NCI-H526 (cell line): Measurements from ENCODE around the gene NDC1.
"Not testable (repeated sequence)": the region's sequence is repeated elsewhere in the genome, so short reads cannot be mapped to it uniquely, and the experiment has no call there.

Experiments
- DNase-seq, 2 experiments: peaks; one replicate each; lab custom pipeline; 2025; lab: John Stamatoyannopoulos, UW

The NDC1 gene

DNA sequence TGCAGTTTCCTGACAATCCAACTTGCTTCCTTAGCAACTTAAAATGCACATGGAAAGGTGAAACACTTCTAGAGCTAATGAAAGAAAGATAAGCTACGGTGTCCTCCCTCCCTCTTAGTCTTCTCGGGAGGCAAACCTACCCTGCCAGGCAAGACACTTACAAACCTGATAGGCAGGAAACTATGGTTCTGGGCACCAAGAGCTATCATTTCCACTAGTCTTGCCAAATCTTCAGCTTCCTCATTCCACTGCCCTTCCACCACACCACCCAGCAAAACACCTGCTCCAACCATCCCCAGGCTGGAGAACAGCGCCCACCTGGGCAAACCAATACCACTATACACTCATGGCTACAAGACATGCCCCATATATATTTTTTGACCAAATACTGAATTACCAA is 15.2 kb downstream of the NDC1 start:
- DNase-seq = no peak

DNA sequence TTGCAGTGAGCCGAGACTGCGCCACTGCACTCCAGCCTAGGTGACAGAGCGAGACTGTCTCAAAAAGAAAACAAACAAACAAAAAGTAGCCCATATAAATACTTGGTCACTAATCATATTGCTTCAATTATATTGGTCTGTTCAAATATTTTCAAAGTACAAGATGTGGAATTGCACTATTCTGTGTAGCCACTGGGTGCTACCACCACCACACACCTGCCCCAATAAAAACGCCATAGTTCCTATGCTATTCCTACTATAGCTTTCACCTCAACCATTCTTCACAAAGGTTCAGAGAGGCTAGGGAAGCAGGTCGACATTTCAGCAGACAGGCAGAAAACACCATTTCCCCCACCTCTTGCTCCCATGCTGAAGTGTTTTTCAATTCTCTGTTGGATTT is 16.7 kb downstream of the NDC1 start:
- DNase-seq = peak in 1 of 2 experiments; percentile 16

- no peak for DNase-seq
Observed at GRCh38 chr1:53819387-53819786, 18.7 kb downstream of the NDC1 start.

DNA sequence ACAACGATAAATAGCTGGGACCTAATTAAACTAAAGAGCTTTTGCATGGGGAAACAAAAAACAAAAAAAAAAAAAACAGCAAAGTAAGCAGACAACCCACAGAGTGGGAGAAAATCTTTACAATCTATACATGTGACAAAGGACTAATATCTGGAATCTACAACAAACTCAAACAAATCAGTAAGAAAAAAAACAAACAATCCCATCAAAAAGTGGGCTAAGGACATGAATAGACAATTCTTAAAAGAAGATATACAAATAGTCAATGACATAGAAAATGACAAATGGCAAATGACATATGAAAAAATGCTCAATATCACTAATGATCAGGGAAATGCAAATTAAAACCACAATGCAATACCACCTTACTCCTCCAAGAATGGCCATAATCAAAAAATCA is 21.5 kb downstream of the NDC1 start:
- DNase-seq = not testable (repeated sequence)

- not testable (repeated sequence) for DNase-seq
Observed at GRCh38 chr1:53815484-53815883, 22.6 kb downstream of the NDC1 start.

DNA sequence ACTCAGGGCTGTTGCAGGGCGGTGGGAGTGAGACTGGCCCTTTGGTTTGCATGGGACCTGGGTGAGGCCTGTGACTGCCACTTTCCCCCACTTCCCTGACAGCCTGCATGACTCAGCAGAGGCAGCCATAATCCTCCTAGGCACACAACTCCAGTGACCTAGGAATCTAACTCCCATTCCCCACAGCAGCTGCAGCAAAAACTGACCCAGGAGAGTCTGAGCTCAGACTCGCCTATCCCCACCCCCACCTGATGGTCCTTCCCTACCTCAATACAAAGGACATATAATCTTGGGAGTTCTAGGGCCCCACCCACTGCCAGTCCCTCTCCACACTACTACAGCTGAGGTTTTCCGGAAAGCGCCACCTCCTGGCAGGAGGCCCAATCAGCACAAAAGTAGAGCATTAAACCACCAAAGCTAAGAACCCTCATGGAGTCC is 26.7 kb downstream of the NDC1 start:
- DNase-seq = no peak

GRCh38 chr1:53810497-53810896 is 27.6 kb downstream of the NDC1 start:
- DNase-seq = no peak

DNA sequence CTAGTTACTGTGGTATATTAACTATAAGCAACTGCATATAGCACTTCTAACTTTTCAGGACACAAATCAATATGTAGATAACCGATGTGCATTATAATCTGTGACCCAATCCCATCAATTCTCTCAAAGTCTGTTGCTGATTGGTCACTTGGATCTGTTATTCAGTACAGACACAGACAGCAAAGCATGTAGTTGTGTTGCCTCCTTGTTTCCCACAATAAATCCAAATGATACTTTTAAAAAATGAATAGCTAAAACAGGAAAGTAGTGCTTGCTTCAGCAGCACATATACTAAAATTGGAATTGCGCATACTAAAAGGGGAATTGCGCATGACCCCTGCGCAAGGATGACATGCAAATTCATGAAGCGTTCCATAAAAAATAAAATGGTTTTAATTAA is 28.1 kb downstream of the NDC1 start:
- DNase-seq = no peak

GRCh38 chr1:53807916-53808315 is 30.2 kb downstream of the NDC1 start:
- DNase-seq = no peak

GRCh38 chr1:53804791-53805505 is 33.1 kb downstream of the NDC1 start:
- no peak for DNase-seq

DNA sequence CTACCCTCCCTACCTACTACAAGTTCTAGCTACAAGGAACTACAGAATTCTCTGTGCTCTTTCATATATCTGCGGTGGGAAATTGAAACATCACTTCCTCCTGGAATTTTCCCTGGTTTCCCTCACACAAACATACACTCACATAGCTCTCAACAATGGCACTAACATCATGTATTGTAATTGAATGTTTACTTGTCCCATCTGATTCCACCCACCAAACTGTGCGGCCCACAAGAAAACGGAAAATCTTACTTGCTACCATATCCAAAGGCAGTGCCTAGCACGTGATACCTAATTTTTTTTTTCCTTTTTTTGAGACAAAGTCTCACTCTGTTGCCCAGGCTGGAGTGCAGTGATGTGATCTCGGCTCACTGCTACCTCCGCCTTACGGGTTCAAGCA is 33.9 kb downstream of the NDC1 start:
- DNase-seq = no peak

DNA sequence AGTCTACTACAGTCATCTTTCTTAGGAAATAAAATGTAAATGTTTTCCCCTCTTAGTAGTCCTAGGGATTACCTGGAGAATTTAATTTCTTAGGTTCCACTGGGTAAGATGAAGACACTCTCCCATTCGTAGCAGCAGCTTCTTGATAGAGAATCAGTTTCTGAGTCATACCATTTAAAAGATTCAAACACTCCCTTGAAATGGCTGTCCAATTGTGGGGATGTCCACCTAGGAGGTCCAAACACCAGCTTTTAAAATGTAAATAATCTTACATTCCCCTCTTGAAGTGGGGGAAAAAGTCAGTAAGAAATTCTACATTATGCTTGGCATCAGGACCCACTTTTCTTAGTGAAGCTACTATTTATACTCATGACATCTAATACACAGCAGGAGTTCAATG is 37.5 kb downstream of the NDC1 start:
- no peak for DNase-seq

GRCh38 chr1:53799141-53799540 is 39.0 kb downstream of the NDC1 start:
- DNase-seq = no peak

- peak; percentile 10 to 52 for DNase-seq
Observed at GRCh38 chr1:53792806-53793205, 45.3 kb downstream of the NDC1 start.

DNA sequence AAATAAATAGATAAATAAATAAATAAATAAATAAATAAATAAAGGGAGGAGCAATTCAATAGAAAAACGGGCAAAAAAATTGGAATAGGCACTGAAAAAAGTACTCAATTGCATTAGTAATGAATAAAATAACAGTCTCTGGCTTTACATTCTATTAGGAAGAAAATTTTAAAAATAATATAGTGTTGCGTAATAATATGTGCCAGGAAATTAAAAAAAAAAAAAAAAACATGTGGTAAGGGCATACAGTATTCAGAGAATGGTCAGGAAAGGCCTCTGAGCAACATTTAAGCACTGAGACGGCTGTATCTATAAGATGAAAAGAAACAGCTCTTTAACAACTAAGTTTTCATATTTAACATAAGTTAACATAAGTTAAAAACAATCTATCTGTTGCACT is 50.4 kb downstream of the NDC1 start:
- DNase-seq = no peak

DNA sequence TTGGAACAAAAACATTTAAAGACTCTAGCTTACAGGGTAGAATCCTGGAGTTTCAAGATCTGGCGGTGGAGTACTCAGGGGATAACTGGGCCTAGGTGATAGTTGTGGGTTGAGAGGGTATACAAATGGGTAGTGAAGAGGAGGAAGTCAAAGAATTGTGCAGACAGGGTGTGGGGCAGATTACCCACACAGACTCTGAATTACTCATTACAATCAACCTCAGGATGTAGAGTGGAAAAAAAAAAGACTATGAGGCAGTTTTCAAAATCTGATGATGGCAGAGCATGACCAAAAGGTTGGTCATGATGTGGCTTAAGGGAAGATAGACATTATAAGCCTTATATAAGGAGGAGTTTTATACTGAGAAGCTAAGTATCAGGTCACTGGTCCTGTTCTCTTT is 55.0 kb downstream of the NDC1 start:
- DNase-seq = no peak

GRCh38 chr1:53781654-53782053 is 56.4 kb downstream of the NDC1 start:
- DNase-seq = no peak

DNA sequence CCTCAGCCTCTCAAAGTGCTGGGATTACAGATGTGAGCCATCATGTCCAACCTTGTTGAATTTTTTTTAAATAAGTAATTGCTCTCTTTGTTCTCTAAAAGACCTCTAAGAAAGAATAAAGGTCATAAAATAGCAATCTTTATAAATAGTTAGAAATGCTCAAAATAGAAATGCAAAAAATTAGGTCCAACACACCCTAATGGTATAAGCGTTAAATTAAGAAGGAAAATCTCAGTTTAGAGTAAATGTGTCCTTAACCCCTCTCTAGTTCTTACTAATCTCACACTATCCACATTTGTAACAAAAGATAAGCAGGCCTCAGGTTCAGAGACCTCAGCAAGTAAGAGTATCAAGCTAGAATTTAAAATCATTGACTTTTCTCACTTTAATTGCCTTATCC is 60.8 kb downstream of the NDC1 start:
- DNase-seq = no peak

DNA sequence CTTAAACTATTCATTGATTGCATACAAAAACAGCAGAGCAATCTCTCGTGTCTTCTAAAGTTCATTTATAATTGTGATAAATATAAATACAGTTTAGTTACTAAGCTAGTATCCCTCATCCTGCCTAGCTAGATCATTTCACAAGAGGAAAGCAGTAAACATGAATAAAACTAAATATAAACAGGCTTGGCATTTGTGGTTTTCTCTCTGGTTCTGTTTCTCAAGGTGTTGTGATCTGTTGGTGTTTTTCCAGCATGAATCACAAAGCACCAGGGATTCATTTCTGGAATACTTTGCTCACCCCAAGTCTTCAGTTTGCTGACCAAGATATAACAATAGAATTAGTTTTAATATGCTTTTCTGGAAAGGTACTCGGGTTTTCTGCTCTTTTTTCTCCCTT is 66.4 kb downstream of the NDC1 start:
- DNase-seq = no peak

GRCh38 chr1:53769780-53770179 is 68.3 kb downstream of the NDC1 start:
- no peak for DNase-seq

GRCh38 chr1:53769184-53769583 is 68.9 kb downstream of the NDC1 start:
- DNase-seq = no peak

GRCh38 chr1:53766831-53767405 is 71.2 kb downstream of the NDC1 start:
- no peak for DNase-seq

DNA sequence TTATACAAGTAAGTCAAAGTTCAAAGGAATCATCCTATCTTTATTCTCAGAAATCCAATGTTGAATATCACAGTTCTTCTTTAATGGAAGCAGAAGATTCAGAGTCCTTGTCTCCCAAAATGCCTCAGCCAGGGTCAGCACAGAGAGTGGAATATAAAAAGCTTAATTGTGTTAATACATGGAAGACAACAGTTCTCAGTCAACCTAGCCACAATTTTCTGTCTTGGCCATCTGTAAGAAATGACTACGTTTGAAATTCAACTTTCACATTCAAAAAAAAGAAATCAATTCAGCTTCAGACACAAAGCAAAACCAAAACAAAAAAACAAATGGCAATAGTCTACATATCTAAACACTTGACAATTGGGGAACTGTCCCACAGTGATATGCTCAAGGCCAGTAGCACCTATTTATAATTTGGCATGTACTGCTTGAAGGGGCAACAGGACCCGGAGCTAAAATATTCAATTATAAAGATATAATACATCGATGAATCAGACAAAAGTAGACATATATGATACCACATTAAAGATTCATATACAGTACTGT is 71.8 kb downstream of the NDC1 start:
- DNase-seq = no peak

- DNase-seq = no peak
Observed at GRCh38 chr1:53765657-53766056, 72.4 kb downstream of the NDC1 start.
